Measurements from ENCODE around the gene TRIAP1.
"Not testable (repeated sequence)": the region's sequence is repeated elsewhere in the genome, so short reads cannot be mapped to it uniquely, and the experiment has no call there.

TRIAP1 gene

DNA sequence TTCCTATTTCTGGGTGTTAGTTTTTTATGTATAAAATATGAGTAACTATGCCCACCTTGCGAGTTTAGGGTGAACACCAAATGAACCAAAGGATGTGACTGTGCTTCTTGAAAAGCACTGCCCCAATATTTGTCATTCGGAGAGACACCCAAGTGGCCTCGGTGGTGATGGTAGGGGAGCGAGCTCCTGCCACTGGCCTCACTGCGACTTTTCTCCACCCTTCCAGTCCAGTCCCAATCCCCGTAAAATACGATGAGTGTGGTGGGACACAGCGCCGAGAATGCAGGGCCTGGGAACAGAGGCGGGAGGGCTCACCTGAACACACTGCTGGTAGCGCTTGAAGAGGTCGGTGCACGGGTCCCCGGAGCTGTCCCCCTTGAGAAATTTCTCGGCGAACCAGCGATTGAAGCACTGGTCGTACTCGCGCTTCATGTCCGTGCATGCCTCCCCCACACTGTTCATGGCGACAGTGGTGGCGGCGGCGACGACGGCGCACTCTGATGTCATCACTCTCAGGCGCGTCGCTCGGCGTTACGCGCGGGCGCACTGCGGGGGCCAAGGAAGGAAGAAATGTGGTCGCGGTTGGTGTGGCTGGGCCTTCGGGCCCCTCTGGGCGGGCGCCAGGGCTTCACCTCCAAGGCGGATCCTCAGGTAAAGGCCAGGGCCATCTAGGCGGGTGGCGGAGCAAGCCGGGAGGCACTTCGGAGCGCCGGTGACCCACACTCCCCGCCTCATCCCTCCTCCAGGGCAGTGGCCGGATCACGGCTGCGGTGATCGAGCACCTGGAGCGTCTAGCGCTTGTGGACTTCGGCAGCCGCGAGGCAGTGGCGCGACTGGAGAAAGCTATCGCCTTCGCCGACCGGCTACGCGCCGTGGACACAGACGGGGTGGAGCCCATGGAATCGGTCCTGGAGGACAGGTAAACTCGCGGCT, at the start of gene TRIAP1, which contains the start of gene GATC:
TRIAP1 (minus strand) TSS at position 474 of the 933 bp plus-strand sequence; CDS start at position 462, 12 bp downstream.
GATC (plus strand) TSS at position 534 of the 933 bp plus-strand sequence; CDS start at position 571, 37 bp downstream.
- peak; percentile 88 for DNase-seq

DNA sequence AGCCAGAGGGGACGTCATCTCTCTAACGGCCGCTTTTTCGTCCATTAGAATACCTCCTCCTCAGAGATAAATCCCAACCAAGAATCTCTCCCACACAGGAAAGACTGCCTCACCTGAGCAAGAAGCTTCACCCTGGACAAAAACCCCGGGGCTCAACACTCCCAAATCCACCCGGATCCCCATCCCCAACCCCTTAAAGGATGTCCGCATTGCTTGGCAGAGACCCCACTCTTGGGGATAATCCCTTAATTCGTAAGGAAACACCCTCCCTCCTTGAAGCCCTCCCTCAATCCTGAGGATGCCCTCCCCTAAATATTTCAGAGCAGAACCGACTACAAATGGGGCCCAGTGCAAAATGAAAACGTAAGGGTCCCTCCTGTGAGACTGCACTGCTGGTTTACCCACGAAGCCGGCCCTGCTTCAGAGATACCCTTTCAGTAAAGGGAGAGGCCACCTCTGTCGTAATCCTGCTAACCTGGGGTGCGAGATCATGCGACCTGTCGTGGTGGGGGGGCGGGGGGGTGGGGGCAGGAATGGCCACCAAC, 49.1 kb upstream of the TRIAP1 start:
- DNase-seq: no peak

- DNase-seq: no peak
Measured at GRCh38 chr12:120490833-120491512, 44.8 kb upstream of the TRIAP1 start.

DNA sequence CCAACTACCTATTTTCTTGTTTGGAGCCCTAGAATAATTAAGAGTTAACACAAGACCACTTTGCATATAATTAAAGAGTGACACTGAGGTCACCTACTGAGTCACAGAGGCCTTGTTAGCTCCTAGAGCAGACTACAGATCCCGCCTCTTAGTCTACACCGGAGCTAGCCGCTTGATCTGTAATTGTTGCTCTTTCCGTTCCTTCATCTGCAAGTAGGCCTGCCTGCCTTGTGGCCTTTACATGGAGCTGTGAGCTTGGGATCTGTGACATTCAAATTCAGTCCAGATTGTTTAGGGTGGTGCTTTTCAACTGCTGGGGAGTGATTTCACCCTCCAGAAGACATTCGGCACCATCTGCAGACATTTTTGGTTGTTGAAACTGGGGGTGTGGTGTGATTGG, 44.1 kb upstream of the TRIAP1 start:
- DNase-seq: no peak

DNA sequence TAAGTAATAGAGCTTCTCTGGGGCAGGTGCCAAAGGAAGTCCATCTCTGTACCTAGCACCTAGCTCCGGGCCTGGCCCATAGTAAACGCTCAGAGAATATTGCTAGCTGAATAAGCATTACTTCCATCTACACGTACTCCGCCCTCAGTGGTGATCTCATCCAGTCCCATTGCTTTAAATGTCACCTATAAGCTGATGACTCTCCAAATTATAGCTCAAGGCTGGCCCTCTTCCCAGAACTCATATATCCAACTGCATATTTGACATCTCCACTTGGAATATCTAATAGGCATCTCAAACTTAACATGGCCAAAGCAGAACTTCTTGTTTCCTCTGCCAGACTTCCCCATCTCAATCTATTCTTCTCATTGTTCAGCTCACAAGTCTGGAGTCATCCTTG, 42.8 kb upstream of the TRIAP1 start:
- no peak for DNase-seq

DNA sequence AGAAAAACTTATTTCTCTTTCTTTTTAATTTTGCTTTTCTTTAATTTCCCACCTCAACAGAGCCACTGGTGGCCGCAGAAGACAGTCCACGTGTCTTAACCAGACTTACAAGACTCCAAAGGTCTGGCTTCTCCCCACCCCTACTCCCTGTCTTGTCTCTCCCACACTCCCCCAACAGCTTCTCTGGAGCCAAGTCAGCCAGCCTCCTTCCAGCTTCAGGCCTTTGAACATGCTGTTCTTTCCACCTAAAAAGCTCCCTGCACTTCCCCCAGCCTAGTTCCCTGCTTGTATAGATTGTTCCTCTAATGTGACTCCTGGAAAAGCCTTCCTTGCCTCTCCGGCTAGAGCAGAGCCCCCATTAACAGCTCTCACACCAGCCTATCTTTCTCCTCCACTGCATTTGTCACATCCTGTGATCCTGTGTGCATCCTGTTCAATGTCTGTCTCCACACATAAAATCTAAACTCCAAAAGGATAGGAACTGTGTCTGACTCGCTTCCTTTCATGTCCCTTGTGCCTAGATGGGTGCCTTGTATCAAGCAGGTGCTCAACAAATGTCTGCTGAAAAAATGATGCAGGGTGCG, 42.0 kb upstream of the TRIAP1 start:
- no peak for DNase-seq

DNA sequence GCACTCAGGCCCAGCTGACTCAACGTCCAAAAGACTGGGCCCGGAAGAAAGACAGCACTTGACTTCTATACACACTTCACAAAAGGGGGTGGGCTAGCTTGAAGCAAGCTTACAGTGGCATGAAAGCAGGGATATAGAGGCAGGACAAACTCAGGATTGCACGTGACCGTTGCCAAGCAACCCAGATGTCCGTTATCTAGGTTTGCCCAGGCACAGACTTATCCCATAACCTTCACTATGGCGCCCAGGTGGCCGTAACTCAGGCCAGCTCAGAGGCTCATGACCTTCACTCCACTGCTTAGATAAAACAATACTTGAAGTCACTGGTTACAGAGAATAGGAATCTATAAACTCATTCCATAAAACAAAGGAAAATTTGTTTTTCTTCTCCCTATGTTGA, 41.4 kb upstream of the TRIAP1 start:
- DNase-seq: not testable (repeated sequence)

DNA sequence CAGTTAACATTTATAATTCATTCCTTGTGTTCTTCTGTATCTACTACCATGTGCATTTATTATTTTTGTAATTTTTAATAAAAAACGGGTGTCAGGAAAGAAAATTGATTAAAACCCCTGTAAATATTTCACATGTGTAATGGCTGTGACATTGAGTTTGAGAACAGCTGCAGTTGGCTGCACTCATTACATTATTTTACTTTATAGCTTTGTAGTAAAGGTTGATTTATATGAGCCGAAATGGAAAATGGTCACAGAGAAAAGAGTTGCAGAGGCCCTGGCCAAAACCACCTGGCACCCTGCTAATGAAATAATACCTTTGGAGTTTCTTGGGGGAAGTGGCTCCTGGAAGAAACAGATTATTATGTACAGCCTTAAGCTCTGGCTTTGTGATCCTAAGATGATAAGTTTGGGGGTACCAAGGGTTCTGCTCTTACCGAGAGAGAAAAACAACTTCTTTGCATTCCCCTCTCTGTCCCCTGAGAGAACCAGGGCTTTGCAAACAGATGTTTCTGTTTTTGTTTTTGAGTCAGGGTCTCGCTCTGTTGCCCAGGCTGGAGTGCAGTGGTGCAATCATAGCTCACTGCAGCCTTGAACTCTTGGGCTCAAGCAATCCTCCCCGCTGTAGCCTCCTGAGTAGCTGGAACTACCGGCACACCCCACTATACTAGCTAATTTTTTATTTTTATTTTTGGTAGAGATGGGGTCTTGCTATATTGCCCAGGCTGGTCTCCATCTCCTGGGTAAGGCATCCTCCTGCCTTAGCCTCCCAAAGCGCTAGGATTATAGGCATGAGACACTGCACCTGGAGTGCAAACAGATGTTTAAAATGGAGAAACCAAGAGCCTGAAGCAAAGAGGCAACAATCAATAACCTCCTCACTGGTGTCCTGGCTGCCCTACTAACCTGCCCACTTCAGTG, 40.0 kb upstream of the TRIAP1 start:
- DNase-seq: no peak

- no peak for DNase-seq
Measured at GRCh38 chr12:120483621-120484020, 37.4 kb upstream of the TRIAP1 start.

DNA sequence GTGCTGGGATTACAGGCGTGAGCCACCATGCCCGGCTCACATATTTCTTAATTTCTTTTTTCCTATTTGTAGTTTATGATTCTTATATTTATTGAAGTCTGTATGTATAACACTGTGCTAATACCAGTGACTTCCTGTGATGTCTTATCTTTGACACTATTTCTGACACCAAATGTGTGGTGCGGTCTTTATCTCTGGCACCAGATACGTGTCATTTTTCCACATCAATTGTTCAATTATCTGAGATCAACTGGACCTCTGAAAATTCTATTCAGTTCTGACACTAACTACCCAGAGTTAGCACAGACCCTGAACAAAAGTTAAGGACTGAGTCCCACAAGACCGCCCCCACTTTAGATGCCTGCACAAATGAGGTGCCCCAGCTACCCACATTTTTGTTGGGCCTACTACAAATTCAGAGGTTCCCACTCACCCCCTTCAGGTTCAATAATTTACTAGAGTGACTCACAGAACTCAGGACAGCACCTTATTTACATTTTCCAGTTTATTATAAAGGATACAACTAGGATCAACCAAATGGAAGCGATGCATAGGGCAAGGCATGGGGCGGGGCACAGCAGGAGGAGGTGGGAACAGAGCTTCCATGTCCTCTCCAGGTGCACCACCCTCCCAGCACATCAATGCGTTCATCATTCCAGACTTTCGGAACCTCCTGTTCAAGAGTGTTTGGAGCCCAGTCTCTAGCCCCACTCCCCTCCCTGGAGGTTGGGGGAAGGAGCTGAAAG, 35.0 kb upstream of the TRIAP1 start:
- no peak for DNase-seq

DNA sequence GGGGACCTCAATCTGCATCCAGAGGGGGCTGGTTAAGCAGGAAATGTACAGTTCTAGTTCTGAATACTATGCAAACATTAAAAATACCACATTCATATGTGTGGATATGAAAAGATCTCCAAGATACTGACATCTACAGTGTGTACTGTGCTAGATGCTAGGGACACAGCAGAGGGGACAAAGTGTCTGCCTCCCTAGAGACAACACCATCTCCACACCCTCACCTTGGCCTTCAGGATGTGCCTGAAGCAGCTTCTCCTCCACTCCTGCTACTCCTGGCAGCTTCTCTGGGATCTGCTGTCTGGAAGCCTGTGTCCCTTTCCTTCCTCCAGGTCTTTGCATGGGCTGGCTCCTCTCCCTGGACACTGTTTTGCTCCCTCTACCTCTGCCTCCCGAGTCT, 34.0 kb upstream of the TRIAP1 start:
- DNase-seq: no peak

DNA sequence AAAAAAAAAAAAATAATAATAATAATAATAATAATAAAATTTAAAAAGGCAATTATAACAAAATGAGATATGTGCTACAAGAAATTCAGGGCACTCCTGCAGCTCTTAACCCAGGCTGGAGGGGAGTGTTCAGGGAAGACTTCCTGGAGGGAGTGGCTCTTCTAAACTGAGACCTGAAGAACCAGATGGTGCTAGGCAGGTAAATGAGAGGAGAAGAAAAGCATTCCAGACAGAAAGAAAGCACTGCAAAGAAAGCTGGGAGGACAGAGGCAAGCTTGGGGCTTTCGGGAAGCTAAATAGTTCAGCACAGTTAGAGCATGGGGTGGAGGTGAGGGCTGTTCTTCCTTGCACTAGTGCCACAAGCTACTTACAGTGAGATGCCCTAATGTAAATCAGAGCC, 33.3 kb upstream of the TRIAP1 start:
- DNase-seq: no peak

- no peak for DNase-seq
Measured at GRCh38 chr12:120475643-120476042, 29.5 kb upstream of the TRIAP1 start.

GRCh38 chr12:120474616-120474960, 28.4 kb upstream of the TRIAP1 start:
- no peak for DNase-seq

GRCh38 chr12:120473807-120474615, 27.8 kb upstream of the TRIAP1 start:
- no peak for DNase-seq

DNA sequence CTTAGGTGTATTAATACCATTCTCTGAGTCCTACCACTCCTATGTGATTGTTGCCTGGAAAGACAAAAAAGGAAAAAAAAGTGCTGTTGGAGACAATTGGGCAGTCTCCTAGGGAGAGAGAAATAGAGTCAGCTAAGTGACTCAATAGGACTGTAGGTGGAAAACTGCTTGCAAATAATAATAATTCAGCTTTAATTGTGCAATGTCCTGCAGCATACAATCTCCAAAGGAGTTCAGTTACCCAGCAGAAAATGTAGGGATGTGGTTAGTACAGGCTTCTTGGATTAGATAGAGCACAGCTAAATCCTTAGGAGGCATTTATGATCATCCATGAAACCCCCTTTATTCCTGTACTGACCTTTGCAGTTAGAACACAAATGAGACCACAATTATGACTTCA, 26.3 kb upstream of the TRIAP1 start:
- DNase-seq: no peak

- DNase-seq: no peak
Measured at GRCh38 chr12:120470150-120470784, 24.1 kb upstream of the TRIAP1 start.

DNA sequence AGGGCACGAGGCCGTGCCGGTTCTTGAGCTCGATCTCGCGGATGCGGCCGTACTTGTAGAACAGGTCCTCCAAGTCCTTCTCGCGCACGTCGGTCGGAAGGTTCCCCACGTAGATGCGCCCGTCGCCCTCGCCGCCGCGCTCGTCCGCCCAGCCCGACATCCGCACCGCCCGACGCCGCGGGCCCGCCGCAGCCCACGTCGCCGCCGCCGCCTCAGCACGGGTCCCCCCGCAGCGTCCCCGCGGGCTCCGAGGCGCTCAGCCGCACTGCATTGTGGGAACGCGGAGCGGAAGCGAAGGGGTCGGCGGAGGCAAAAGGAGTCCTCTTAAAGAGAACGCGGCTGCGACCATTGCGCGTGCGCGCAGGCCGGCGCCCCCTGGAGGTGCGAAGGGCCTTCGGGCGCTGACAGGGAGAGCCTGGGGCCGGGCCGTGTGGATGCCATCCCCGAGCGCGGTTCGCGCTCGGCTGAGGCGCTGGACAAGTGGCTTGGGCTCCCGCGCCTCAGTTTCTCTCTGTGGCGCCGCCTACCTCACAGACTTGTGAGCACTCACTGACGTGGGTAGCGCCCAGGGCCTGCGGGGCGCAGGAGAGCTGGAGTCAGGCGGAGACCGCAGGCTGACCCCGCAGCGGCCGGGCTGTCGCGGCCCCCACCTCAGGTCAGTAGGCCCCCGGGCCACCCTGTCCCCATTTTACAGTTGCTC, 23.4 kb upstream of the TRIAP1 start, which contains the start of gene SRSF9:
SRSF9 (minus strand) TSS at position 299 of the 700 bp plus-strand sequence; CDS start at position 160, 139 bp downstream.
- DNase-seq: peak; percentile 96

- peak; percentile 50 for DNase-seq
Measured at GRCh38 chr12:120468821-120469449, 22.8 kb upstream of the TRIAP1 start.
